ENCODE data around the gene TRIM15. TPM values are rescaled to one million over a fixed set of nuclear protein-coding genes. Genes with fewer than 3 reads are reported as not detected.
"Not testable (repeated sequence)": the region's sequence is repeated elsewhere in the genome, so short reads cannot be mapped to it uniquely, and the experiment has no call there.

The TRIM15 gene
- 0.86 TPM in 1 of 2 replicates, not detected in the other for total RNA-seq (2014; rRNA removed; shearing (Covaris generic))

DNA sequence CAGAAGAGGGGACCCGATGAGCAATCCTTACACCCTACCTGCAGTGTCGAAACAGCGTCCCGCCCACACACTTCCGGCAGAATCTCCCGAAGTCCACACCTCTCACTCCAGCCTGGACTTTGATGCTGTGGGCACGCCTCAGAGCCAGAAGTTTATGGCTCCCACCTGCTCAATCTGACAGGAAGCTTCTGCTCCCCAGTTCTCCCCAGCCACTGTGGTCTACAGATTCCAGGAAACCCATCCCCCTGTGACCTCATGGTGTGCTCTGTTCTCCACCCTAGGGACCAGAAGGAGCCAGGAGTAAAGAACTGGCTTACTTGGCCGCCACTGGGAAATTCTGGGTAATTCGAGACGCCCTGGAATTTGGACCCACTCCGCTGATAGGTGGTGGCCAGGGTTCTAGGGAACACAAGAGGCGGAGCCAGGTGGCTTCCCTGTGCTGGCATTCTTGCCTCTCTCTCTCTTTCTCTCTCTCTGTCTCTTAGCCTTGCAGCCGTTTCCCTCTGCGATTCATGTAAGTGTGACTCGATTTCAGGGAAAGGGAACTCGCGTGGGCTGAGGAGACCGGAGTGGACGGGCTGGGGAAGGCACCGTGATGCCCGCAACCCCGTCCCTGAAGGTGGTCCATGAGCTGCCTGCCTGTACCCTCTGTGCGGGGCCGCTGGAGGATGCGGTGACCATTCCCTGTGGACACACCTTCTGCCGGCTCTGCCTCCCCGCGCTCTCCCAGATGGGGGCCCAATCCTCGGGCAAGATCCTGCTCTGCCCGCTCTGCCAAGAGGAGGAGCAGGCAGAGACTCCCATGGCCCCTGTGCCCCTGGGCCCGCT, at the start of gene TRIM15:
TSS of gene TRIM15 (plus strand) at position 457 of the 828 bp plus-strand sequence. CDS start at position 596, 139 bp downstream.
- peak; percentile 30 for DNase-seq (ENCODE audit: low read depth)

DNA sequence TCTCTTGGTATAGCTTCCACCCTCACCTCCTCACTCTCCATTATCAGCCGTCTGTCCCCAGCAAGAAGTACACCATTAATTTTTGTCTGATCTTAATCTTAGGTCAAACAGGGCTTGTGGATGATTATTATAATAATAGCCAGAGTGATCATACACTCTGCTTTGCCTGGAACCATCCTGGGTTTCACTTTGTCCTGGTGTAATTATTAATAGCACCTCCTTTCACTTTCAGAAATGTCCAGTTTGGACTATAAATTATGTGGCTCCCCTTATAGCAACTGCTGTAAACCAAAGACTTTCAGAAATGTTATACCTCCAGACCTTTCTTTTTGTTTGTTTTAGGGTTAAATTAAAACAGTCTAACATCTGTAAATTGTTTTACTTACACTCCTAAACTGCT, 49.5 kb upstream of the TRIM15 start:
- DNase-seq (ENCODE audit: low read depth), result no peak

- DNase-seq (ENCODE audit: low read depth), result no peak
Measured at GRCh38 chr6:30116724-30117123, 46.6 kb upstream of the TRIM15 start.

- DNase-seq (ENCODE audit: low read depth), result not testable (repeated sequence)
Measured at GRCh38 chr6:30118691-30119090, 44.7 kb upstream of the TRIM15 start.

DNA sequence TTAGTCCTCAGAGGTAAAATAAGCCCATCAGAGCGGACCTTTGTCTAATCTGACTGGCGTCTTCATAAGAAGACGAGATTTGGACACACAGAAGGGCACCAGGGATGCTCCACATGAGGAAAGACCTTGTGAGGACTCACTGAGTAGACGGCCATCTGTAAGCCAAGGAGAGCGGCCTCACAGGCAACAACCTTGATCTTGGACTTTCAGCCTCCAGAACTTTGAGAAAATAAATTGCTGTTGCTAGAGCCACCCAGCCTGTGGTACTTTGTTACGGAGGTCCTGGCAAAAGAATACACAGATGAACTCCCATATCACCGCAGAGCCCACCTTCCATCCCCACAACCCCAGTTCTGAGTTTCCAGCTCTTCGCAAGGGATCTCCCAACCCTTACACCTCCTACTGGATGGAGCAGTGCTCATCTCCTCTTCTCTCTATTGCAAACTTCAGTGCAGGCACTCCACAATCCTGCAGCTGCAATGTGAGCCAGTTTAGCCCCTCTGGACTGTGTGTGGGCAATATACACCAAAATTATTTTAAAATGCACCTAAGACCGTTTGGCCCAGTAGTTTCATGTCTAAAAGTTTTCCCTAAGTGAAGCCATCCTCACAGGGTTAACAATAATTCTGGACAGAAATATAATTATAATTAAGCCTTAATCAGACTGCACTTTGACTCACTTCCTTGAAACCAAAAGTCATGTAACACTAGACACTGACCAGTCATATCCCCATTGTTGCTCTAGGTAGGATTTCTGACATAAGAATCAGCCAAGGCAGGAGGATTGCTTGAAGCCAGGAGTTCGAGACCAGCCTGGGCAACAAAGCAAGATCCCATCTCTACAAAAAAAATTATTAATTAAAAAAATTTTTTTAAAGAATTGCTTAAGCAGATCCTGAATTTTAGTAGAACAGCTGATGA, 41.6 kb upstream of the TRIM15 start:
- no peak for DNase-seq (ENCODE audit: low read depth)

DNA sequence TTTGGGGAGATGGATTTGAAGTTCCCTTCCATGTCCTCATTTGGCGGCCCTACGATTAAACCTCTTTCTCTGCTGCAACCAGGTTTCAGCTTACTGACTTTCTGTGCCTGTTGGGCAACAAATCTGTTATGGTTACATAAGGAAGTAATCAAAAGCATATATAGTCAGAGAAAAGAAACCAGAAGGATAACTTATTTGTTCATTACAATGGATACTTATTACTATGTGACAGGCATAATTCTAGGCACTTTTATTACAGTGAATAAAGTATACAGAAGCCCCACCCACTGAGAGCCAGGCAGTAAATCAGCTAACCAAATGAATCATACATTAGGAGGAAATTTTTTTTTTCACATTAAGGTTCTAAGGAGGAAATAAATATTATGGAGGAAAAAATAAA, 40.8 kb upstream of the TRIM15 start:
- DNase-seq (ENCODE audit: low read depth), result no peak

GRCh38 chr6:30127238-30128093, 35.9 kb upstream of the TRIM15 start:
- DNase-seq (ENCODE audit: low read depth), result no peak

- DNase-seq (ENCODE audit: low read depth), result no peak
Measured at GRCh38 chr6:30129265-30130178, 33.8 kb upstream of the TRIM15 start.

GRCh38 chr6:30130179-30130679, 33.1 kb upstream of the TRIM15 start:
- DNase-seq (ENCODE audit: low read depth), result no peak

GRCh38 chr6:30130887-30131862, 32.2 kb upstream of the TRIM15 start:
- peak; percentile 86 for DNase-seq (ENCODE audit: low read depth)

GRCh38 chr6:30131947-30132497, 31.3 kb upstream of the TRIM15 start:
- DNase-seq (ENCODE audit: low read depth), result no peak

- no peak for DNase-seq (ENCODE audit: low read depth)
Measured at GRCh38 chr6:30135147-30135546, 28.2 kb upstream of the TRIM15 start.

- no peak for DNase-seq (ENCODE audit: low read depth)
Measured at GRCh38 chr6:30135757-30136156, 27.6 kb upstream of the TRIM15 start, which contains the start of gene TRIM40. TSS of gene TRIM40 (plus strand) at chr6:30136140. CDS start at chr6:30137037, 897 bp downstream.

DNA sequence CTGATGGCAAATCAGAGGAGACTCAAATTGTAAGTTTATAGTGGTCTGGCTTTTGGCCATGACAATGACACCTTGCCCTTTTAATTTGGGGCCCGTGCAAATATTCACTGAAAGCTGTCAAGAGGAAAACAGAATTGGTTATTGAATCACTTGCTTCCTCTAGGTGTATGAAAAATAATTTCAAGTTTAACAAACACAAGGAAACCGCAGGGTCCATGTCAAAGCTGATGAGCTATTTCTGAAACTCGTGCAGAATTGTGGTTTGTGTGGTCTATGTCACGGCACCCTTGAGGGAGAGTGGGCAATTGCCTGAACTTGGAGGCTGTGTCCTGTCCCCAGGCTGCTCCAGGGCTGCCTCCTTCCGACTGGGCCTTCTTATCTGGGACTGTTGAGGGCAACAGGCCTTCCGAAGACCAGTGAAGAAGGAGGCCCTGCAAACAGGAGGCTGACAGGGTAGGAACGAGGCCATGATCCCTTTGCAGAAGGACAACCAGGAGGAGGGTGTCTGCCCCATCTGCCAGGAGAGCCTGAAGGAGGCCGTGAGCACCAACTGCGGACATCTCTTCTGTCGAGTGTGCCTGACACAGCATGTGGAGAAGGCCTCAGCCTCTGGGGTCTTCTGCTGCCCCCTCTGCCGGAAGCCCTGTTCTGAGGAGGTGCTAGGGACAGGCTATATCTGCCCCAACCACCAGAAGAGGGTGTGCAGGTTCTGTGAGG, 26.6 kb upstream of the TRIM15 start:
- DNase-seq (ENCODE audit: low read depth), result no peak

GRCh38 chr6:30140240-30140639, 23.1 kb upstream of the TRIM15 start:
- not testable (repeated sequence) for DNase-seq (ENCODE audit: low read depth)

GRCh38 chr6:30142665-30143064, 20.7 kb upstream of the TRIM15 start:
- no peak for DNase-seq (ENCODE audit: low read depth)

DNA sequence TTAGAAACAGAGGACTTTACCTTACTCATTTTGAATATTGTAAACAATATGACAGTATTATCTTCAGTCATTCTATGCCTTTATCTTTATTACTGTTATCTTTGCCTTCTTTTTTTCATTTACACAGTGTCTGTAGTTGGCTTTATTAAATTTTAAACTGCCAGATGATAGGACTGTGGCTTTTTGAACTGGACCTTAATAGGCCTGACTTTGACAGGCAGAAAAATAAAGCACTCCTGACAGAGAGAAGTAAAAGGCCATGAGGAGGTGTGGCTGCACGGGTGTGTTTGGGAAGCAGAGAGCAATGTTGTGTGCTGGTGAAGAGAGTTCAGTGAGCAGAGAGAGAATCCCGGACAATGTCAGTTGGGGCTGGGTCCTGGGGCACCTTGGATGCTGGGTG, 19.6 kb upstream of the TRIM15 start:
- no peak for DNase-seq (ENCODE audit: low read depth)

DNA sequence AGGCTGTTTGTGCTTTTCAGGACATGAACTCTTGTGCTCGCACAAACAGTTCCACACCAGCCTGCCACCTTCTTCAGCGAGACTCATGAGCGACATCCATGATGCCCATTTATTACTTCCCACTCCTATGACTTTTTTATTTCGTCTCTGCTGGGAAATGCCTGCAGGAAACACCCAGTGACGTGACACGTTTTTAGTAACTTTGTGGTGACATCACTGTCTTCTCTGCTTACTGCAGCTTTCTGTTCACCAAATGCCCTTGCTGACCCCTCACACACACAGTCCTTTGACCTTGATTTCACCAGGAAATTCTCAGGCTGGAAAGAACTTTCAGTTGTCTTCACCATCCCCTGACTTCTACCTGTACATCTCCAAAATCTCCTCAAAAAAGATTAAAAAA, 18.5 kb upstream of the TRIM15 start:
- DNase-seq (ENCODE audit: low read depth), result no peak
